Endothelial cell of umbilical vein (primary cell): ENCODE measurements around the gene ABCA9. TPM values are rescaled to one million over a fixed set of nuclear protein-coding genes. Genes with fewer than 3 reads are reported as not detected.

Experiments
- BruUV-seq: library from RNA; stranded (reverse); fragments of 400-500 nt; replicated peaks from 2 replicates; lab custom pipeline; 2021; lab: Mats Ljungman, UMichigan
- CTCF ChIA-PET: fragments of 300-600, 350-600 bp; sonication (Branson Sonifier 250); formaldehyde crosslinking; loops from one replicate; lab custom pipeline; 2021; ENCODE audit warnings: antibody characterized with exemption, inconsistent platforms; lab: Charles Lee
- POLR2A ChIA-PET: fragments of 300-600, 350-600 bp; sonication (Branson Sonifier 250); formaldehyde crosslinking; loops from one replicate; lab custom pipeline; 2021; ENCODE audit warnings: antibody characterized with exemption, inconsistent platforms; lab: Charles Lee
- DNase-seq: peaks from one replicate; pipeline ENCODE4 v3.0.0-alpha.2; 2011; ENCODE audit warnings: low read depth, low spot score
- FAIRE-seq: peaks from 2 replicates; lab custom pipeline; 2011; peaks lifted over from hg19 to GRCh38; lab: Jason Lieb, UNC
- H2AFZ ChIP-seq: 2 replicates; pipeline ENCODE4 v1.6.0; 2012; ENCODE audit warnings: low read depth, low read length, control low read depth, inconsistent platforms
- H3K27ac ChIP-seq: 2 replicates; pipeline ENCODE4 v1.5.1; 2011; ENCODE audit warnings: low read depth, mild to moderate bottlenecking, control low read depth, low read length, moderate library complexity; ENCODE audit not compliant: insufficient read depth
- H3K27me3 ChIP-seq, 2 experiments: 2 replicates each; pipeline versions ENCODE4 v1.6.0 to v1.6.1; 2011; ENCODE audit warnings: low read length in 2 of 2, mixed read lengths in 1 of 2; ENCODE audit not compliant: control insufficient read depth in 2 of 2, insufficient read depth in 2 of 2
- H3K36me3 ChIP-seq, 2 experiments: 2 replicates in 1 of 2; 3 replicates in 1 of 2; pipeline ENCODE4 v1.5.1; 2011; ENCODE audit warnings: low read length in 2 of 2, mild to moderate bottlenecking in 1 of 2, moderate library complexity in 1 of 2; ENCODE audit not compliant: control insufficient read depth in 2 of 2, insufficient read depth in 2 of 2; ENCODE audit errors: extremely low read depth in 1 of 2
- H3K4me1 ChIP-seq: 3 replicates; pipeline ENCODE4 v1.5.1; 2011; ENCODE audit warnings: mild to moderate bottlenecking, low read length; ENCODE audit not compliant: control insufficient read depth, insufficient read depth; ENCODE audit errors: extremely low read depth
- H3K4me2 ChIP-seq: 2 replicates; pipeline ENCODE4 v1.6.1; 2011; ENCODE audit warnings: low read length, control low read depth, mixed read lengths; ENCODE audit not compliant: insufficient read depth
- H3K4me3 ChIP-seq, 3 experiments: fragments of 200-600 bp in 1 of 3; sonication (generic), shearing (Covaris generic) in 1 of 3; replicated peaks in 1 of 3; 2 replicates each; pipeline ENCODE4 v1.5.1; 2011 to 2016; ENCODE audit warnings: control low read depth in 3 of 3, low read length in 3 of 3, mild to moderate bottlenecking in 2 of 3, inconsistent platforms in 1 of 3, low read depth in 1 of 3, moderate library complexity in 1 of 3; ENCODE audit not compliant: insufficient read depth in 1 of 3
- H3K79me2 ChIP-seq: 2 replicates; pipeline ENCODE4 v1.6.0; 2012; ENCODE audit warnings: low read length, inconsistent platforms; ENCODE audit not compliant: control insufficient read depth, insufficient read depth
- H3K9ac ChIP-seq: replicated peaks from 2 replicates; pipeline ENCODE3; 2011; ENCODE audit warnings: low read length, control low read depth; ENCODE audit not compliant: insufficient read depth; ENCODE audit errors: extremely low read depth
- H3K9me1 ChIP-seq: replicated peaks from 3 replicates; pipeline ENCODE4 v1.6.0; 2011; ENCODE audit warnings: mild to moderate bottlenecking, low read length; ENCODE audit not compliant: control insufficient read depth, insufficient read depth; ENCODE audit errors: extremely low read depth
- H3K9me3 ChIP-seq: replicated peaks from 2 replicates; pipeline ENCODE4 v1.5.1; 2012; ENCODE audit warnings: low read length, inconsistent platforms; ENCODE audit not compliant: control insufficient read depth, insufficient read depth
- H4K20me1 ChIP-seq: replicated peaks from 2 replicates; pipeline ENCODE3; 2011; ENCODE audit warnings: mild to moderate bottlenecking, low read length; ENCODE audit not compliant: control insufficient read depth, insufficient read depth; ENCODE audit errors: extremely low read depth
- CTCF ChIP-seq, 2 donors: IDR thresholded peaks; 1 replicate in 1 of 2; 2 replicates in 1 of 2; pipeline ENCODE4 v1.5.1; 2011; ENCODE audit warnings: low read length in 2 of 2, mild to moderate bottlenecking in 2 of 2, moderate library complexity in 2 of 2, control low read depth in 1 of 2, inconsistent platforms in 1 of 2, low read depth in 1 of 2; ENCODE audit not compliant: insufficient read depth in 1 of 2; ENCODE audit errors: extremely low read depth in 1 of 2
- EZH2 ChIP-seq: IDR thresholded peaks from 2 replicates; pipeline ENCODE4 v1.6.1; 2012; ENCODE audit warnings: borderline replicate concordance, low read depth, mild to moderate bottlenecking, moderate library complexity, low read length, inconsistent platforms; ENCODE audit not compliant: severe bottlenecking
- FOS ChIP-seq: IDR thresholded peaks from 2 replicates; pipeline ENCODE4 v1.6.1; 2011; ENCODE audit warnings: mild to moderate bottlenecking, low read length, moderate library complexity, borderline replicate concordance; ENCODE audit not compliant: insufficient read depth
- GATA2 ChIP-seq: IDR thresholded peaks from 2 replicates; pipeline ENCODE4 v1.7.0; 2011; ENCODE audit warnings: low read depth, mild to moderate bottlenecking, moderate library complexity, mixed read lengths, low read length; ENCODE audit not compliant: insufficient read length, insufficient read depth
- JUN ChIP-seq: IDR thresholded peaks from 2 replicates; pipeline ENCODE4 v1.6.1; 2011; ENCODE audit warnings: borderline replicate concordance, low read depth; ENCODE audit not compliant: insufficient read length, insufficient read depth
- MAX ChIP-seq: IDR thresholded peaks from 2 replicates; pipeline ENCODE4 v1.6.1; 2011; ENCODE audit not compliant: insufficient read depth, insufficient read length
- MYC ChIP-seq: IDR thresholded peaks from one replicate; pipeline ENCODE4 v1.6.1; 2011; ENCODE audit warnings: mild to moderate bottlenecking, low read depth, low read length
- POLR2A ChIP-seq: IDR thresholded peaks from 2 replicates; pipeline ENCODE4 v1.6.1; 2012; ENCODE audit warnings: low read depth, mild to moderate bottlenecking, control low read depth, low read length
- POLR2AphosphoS5 ChIP-seq: IDR thresholded peaks from 2 replicates; pipeline ENCODE4 v1.6.1; 2012; ENCODE audit warnings: low read depth, mild to moderate bottlenecking, control low read depth, low read length, moderate library complexity; ENCODE audit not compliant: insufficient read depth
- dilution Hi-C: fragments of 300-500 bp; cut with MboI; formaldehyde crosslinking; loops from one replicate; pipeline ENCODE4 v1.15.0; 2019; ENCODE audit warnings: low sequenced_read_pairs; ENCODE audit not compliant: extremely low pct_ligation_motif_present
- intact Hi-C: fragments of 100-400 bp; cut with micrococcal nuclease; formaldehyde crosslinking; loops from one replicate; pipeline ENCODE4 v1.10.0; 2022
- polyA plus RNA-seq, 4 experiments: library from polyadenylated mRNA; depleted of rRNA in 3 of 4; stranded (reverse) in 3 of 4; unstranded in 1 of 4; fragments of >200 nt; gene quantifications; 2 replicates each; pipeline versions ENCODE4 v1.2.1 to v1.2.3, GENCODE V29; 2011 to 2012; ENCODE audit warnings: missing spikeins in 1 of 4
- total RNA-seq: library from RNA; stranded (reverse); gene quantifications from 2 replicates; pipeline ENCODE4 v1.2.3, GENCODE V29; 2021

The ABCA9 gene
- total and polyA plus RNA-seq, 2 donors (not counting 3 experiments of a cell fraction or from before 2014, with no cell fraction given) = 2.7 to 7.7 TPM

GRCh38 chr17:69061721-69062556 lies 1.2 kb upstream of the ABCA9 start:
- Histone ChIP-seq H3K79me2 (no peaks in the 10 kb centered on the region), H3K4me2 (no peak overlapping the region), H3K4me1 (peaks cover 3% of the 10 kb centered on the region), H3K4me3 (no peak overlapping the region), H2AFZ (no peak overlapping the region), H3K9me1 (no peaks in the 10 kb centered on the region), H3K27me3 (no peaks in the 10 kb centered on the region), H3K9me3 (no peaks in the 10 kb centered on the region), H4K20me1 (no peaks in the 10 kb centered on the region), H3K9ac (no peak overlapping the region), H3K27ac (no peak overlapping the region), H3K36me3 (no peaks in the 10 kb centered on the region)
- FAIRE-seq (no peak), DNase-seq (peak; percentile 55)
- no TSS peak for BruUV-seq
- TF ChIP-seq MAX (no peak), CTCF (IDR thresholded peaks at IDR 0.05; ENCODE audit: extremely low read depth in 1 of 2, insufficient read depth in 1 of 2, low read depth in 1 of 2, low read length in 2 of 2) (no peak), GATA2 (no peak), EZH2 (no peak), FOS (no peak), JUN (no peak), POLR2A (no peak), MYC (no peak), POLR2AphosphoS5 (no peak)
- ChIA-PET CTCF (no interaction called here), POLR2A (no interaction called here)
- dilution Hi-C loops (no loop called here), intact Hi-C loops (no loop called here)
